ENCODE measurements around the gene ZFP28.

Gene ZFP28

GRCh38 chr19:56567274-56568120 lies 28.7 kb downstream of the ZFP28 start, which contains the start of gene ZNF470:
ZNF470 (plus strand) TSS chr19:56567468; CDS start chr19:56570312, 2,844 bp downstream.
- no peak for TF ChIP-seq CTCF (conservative IDR thresholded peaks at IDR 0.05; ENCODE audit: low read depth, low read length)
- peak; percentile 67 for DNase-seq (ENCODE audit: low read depth)

DNA sequence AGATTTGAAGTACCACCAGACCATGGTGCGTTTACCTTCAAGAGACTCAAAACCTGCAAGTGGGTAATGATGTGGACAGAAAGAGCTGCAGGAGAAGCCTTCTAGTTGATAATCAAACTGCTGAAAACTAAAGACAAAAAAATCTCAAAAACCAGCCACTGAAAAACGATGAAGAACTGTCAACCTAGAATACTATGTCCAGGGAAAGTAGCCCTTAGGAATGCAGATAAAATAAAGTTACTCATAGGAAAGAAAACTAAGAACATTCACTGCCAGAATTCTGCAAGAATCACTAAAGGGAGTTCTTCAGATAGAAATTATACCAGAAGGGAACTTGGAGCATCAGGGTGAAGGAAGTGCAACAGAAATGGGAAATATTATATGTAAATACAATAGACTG lies 33.8 kb downstream of the ZFP28 start:
- no peak overlapping the region for H3K4me3 ChIP-seq (ENCODE audit: low read length)
- no peak for TF ChIP-seq CTCF (conservative IDR thresholded peaks at IDR 0.05; ENCODE audit: low read depth, low read length)

More at GRCh38 chr19:56567274-56568120, 28.7 kb downstream of the ZFP28 start, which contains the start of gene ZNF470:
- H3K4me3 ChIP-seq (ENCODE audit: low read length), result peak within 1 kb of the TSS; percentile 94

GRCh38 chr19:56573914-56574313 lies 35.2 kb downstream of the ZFP28 start:
- no peak for DNase-seq (ENCODE audit: low read depth)
- no peak overlapping the region for H3K4me3 ChIP-seq (ENCODE audit: low read length)
- no peak for TF ChIP-seq CTCF (conservative IDR thresholded peaks at IDR 0.05; ENCODE audit: low read depth, low read length)

More for the DNA sequence above, 33.8 kb downstream of the ZFP28 start:
- DNase-seq (ENCODE audit: low read depth), result no peak

DNA sequence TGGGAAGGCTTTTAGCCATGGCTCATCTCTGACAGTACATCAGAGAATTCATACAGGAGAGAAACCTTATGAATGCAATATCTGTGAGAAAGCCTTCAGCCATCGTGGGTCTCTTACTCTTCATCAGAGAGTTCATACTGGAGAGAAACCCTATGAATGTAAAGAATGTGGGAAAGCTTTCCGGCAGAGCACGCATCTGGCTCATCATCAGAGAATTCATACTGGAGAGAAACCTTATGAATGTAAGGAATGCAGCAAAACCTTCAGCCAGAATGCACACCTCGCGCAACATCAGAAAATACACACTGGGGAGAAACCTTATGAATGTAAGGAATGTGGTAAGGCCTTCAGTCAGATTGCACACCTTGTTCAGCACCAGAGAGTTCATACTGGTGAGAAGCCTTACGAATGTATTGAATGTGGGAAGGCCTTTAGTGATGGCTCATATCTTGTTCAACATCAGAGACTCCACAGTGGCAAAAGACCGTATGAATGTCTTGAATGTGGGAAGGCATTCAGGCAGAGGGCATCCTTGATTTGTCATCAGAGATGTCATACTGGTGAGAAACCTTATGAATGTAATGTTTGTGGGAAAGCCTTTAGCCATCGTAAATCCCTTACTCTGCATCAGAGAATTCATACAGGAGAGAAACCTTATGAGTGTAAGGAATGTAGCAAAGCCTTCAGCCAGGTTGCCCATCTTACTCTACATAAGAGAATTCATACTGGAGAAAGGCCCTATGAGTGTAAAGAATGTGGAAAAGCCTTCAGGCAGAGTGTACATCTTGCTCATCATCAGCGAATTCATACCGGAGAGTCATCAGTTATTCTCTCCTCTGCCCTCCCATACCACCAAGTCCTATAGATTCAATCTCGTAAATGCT lies 39.2 kb downstream of the ZFP28 start:
- no peak for DNase-seq (ENCODE audit: low read depth)
- no peak for TF ChIP-seq CTCF (conservative IDR thresholded peaks at IDR 0.05; ENCODE audit: low read depth, low read length)
- H3K4me3 ChIP-seq (ENCODE audit: low read length), result no peak overlapping the region

DNA sequence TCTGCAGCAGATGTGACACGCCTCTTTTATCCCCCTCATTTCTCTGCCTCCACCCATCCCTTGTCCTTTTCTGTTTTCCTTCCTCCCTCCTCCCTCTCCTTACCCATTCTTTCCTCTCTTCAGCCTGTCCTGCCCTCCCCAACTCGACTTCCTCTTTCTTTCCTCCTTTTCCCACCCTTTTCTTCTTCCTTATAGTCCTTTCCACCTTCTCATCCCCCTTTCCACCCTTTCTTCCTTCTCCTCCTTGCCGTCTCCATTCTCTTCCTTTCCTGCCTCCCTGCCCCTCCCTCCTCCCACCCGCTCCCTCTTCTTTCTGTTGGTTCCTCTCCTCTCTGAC lies 55.7 kb downstream of the ZFP28 start:
- H3K4me3 ChIP-seq (ENCODE audit: low read length), result no peak overlapping the region
- no peak for DNase-seq (ENCODE audit: low read depth)
- no peak for TF ChIP-seq CTCF (conservative IDR thresholded peaks at IDR 0.05; ENCODE audit: low read depth, low read length)

GRCh38 chr19:56594783-56595547 lies 56.2 kb downstream of the ZFP28 start, which contains the start of gene ZNF71:
ZNF71 (plus strand) TSS chr19:56595302; CDS start chr19:56601559, 6,257 bp downstream.
- DNase-seq (ENCODE audit: low read depth), result peak; percentile 46
- no peak for TF ChIP-seq CTCF (conservative IDR thresholded peaks at IDR 0.05; ENCODE audit: low read depth, low read length)
- peak within 1 kb of the TSS; percentile 88 for H3K4me3 ChIP-seq (ENCODE audit: low read length)

Measured in retinal pigment epithelial cell (primary cell).